HG02571 (cell line): ENCODE measurements around the gene CACNA1D.
"Not testable (repeated sequence)": the region's sequence is repeated elsewhere in the genome, so short reads cannot be mapped to it uniquely, and the experiment has no call there.

Source experiments
- ATAC-seq: cut with Tn5 transposase; IDR thresholded peaks from one replicate; pipeline ENCODE4 v1.9.1; 2021; ENCODE audit warnings: mild to moderate bottlenecking, moderate library complexity; ENCODE audit not compliant: unreplicated experiment

CACNA1D gene

GRCh38 chr3:53612508-53612907 lies 118.1 kb downstream of the CACNA1D start:
- ATAC-seq = no peak

- ATAC-seq = no peak
Measured at GRCh38 chr3:53613125-53613524, 118.7 kb downstream of the CACNA1D start.

GRCh38 chr3:53614307-53614706 lies 119.9 kb downstream of the CACNA1D start:
- ATAC-seq = no peak

GRCh38 chr3:53616321-53616720 lies 121.9 kb downstream of the CACNA1D start:
- ATAC-seq = no peak

GRCh38 chr3:53616971-53617892 lies 122.8 kb downstream of the CACNA1D start:
- ATAC-seq = no peak

GRCh38 chr3:53617893-53618523 lies 123.6 kb downstream of the CACNA1D start:
- no peak for ATAC-seq

- no peak for ATAC-seq
Measured at GRCh38 chr3:53618524-53618906, 124.1 kb downstream of the CACNA1D start.

- no peak for ATAC-seq
Measured at GRCh38 chr3:53618936-53619335, 124.5 kb downstream of the CACNA1D start.

GRCh38 chr3:53624061-53624857 lies 129.8 kb downstream of the CACNA1D start:
- ATAC-seq = no peak

GRCh38 chr3:53626876-53627275 lies 132.5 kb downstream of the CACNA1D start:
- no peak for ATAC-seq

GRCh38 chr3:53628536-53629401 lies 134.4 kb downstream of the CACNA1D start:
- ATAC-seq = no peak

- no peak for ATAC-seq
Measured at GRCh38 chr3:53629402-53629723, 135.0 kb downstream of the CACNA1D start.

GRCh38 chr3:53630547-53630946 lies 136.1 kb downstream of the CACNA1D start:
- ATAC-seq = no peak

- no peak for ATAC-seq
Measured at GRCh38 chr3:53633197-53633787, 138.9 kb downstream of the CACNA1D start.

GRCh38 chr3:53635041-53635440 lies 140.6 kb downstream of the CACNA1D start:
- no peak for ATAC-seq

- not testable (repeated sequence) for ATAC-seq
Measured at GRCh38 chr3:53638806-53639205, 144.4 kb downstream of the CACNA1D start.

- ATAC-seq = no peak
Measured at GRCh38 chr3:53641397-53641796, 147.0 kb downstream of the CACNA1D start.

- no peak for ATAC-seq
Measured at GRCh38 chr3:53642211-53642610, 147.8 kb downstream of the CACNA1D start.

GRCh38 chr3:53643757-53644156 lies 149.3 kb downstream of the CACNA1D start:
- ATAC-seq = no peak

- no peak for ATAC-seq
Measured at GRCh38 chr3:53645754-53646153, 151.3 kb downstream of the CACNA1D start.
